ENCODE measurements around the gene FLNB. TPM values are rescaled to one million over a fixed set of nuclear protein-coding genes. Genes with fewer than 3 reads are reported as not detected.

The FLNB gene
- total and polyA plus RNA-seq, 9 of the 15 experiments (the other 6 are each of a cell fraction or from before 2014, with no cell fraction given): 9.4 to 48.1 (median 25.6) TPM

DNA sequence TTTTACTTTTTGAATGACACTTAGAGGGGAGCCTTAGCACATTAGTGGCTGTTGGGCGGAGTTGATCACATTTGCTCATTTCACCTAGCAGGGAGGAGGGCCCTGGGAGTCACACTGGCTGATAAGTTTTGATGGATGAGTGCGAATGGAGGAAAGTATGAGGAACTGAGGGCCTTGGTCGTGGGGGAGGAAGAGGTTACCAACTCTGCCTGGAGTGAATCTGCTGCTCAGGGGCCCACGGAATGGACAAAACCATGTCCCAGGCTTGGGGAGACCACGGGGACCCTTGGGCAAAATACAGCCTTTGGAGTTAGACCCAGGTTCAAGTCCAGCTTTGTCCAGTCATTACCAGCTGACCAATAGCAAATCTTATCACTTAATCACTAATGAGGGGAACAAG is 5.1 kb upstream of the FLNB start (continued):
- TF ChIP-seq ZBTB11 (CRISPR knock-in tag; IDR thresholded peaks at IDR 0.05) (no peak), HIVEP1 (CRISPR knock-in tag; IDR thresholded peaks at IDR 0.05) (no peak), CBFA2T3 (IDR thresholded peaks at IDR 0.05) (peak; percentile 42; the same call in 1 of the 2 replicates), ZNF124 (CRISPR knock-in tag; IDR thresholded peaks at IDR 0.05) (no peak), SMARCE1 (IDR thresholded peaks at IDR 0.05) (no peak), SUPT5H (IDR thresholded peaks at IDR 0.05) (no peak), HDAC2 (IDR thresholded peaks at IDR 0.05) (0 out of 2 replicates have a peak, but pooled peaks have one; percentile 46), SIN3A (IDR thresholded peaks at IDR 0.05; ENCODE audit: borderline replicate concordance in 2 of 2, control insufficient read depth in 1 of 2, low read depth in 2 of 2, low read length in 2 of 2) (no peak), ZC3H11A (IDR thresholded peaks at IDR 0.05; ENCODE audit: low read depth, low read length) (no peak), DIDO1 (tag; IDR thresholded peaks at IDR 0.05; ENCODE audit: low read depth) (no peak), CHD2 (IDR thresholded peaks at IDR 0.05; ENCODE audit: low read depth, low read length) (no peak), POLR2G (IDR thresholded peaks at IDR 0.05; ENCODE audit: low read depth, low read length) (no peak), SMC3 (conservative IDR thresholded peaks at IDR 0.05; ENCODE audit: insufficient read depth, low read depth, low read length) (no peak), FOXM1 (IDR thresholded peaks at IDR 0.05; ENCODE audit: low read depth) (no peak), FOXM1 (CRISPR knock-in tag; IDR thresholded peaks at IDR 0.05; ENCODE audit: low read depth) (no peak), ID3 (CRISPR knock-in tag; IDR thresholded peaks at IDR 0.05) (no peak), ID3 (tag; IDR thresholded peaks at IDR 0.05) (no peak), ZNF23 (CRISPR knock-in tag; IDR thresholded peaks at IDR 0.05) (no peak), ARHGAP35 (IDR thresholded peaks at IDR 0.05; ENCODE audit: partially characterized antibody) (no peak), ZNF707 (CRISPR knock-in tag; conservative IDR thresholded peaks at IDR 0.05) (no peak)
- TF ChIP-seq, protein P1, sequence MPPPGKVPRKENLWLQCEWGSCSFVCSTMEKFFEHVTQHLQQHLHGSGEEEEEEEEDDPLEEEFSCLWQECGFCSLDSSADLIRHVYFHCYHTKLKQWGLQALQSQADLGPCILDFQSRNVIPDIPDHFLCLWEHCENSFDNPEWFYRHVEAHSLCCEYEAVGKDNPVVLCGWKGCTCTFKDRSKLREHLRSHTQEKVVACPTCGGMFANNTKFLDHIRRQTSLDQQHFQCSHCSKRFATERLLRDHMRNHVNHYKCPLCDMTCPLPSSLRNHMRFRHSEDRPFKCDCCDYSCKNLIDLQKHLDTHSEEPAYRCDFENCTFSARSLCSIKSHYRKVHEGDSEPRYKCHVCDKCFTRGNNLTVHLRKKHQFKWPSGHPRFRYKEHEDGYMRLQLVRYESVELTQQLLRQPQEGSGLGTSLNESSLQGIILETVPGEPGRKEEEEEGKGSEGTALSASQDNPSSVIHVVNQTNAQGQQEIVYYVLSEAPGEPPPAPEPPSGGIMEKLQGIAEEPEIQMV (tag; conservative IDR thresholded peaks at IDR 0.05; ENCODE audit: low read depth): no peak
- TF ChIP-seq, protein P2, sequence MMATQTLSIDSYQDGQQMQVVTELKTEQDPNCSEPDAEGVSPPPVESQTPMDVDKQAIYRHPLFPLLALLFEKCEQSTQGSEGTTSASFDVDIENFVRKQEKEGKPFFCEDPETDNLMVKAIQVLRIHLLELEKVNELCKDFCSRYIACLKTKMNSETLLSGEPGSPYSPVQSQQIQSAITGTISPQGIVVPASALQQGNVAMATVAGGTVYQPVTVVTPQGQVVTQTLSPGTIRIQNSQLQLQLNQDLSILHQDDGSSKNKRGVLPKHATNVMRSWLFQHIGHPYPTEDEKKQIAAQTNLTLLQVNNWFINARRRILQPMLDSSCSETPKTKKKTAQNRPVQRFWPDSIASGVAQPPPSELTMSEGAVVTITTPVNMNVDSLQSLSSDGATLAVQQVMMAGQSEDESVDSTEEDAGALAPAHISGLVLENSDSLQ (IDR thresholded peaks at IDR 0.05): peak; percentile 93

All from K562 (cell line).